GM12801 (cell line): ENCODE measurements around the gene HAGHL.

Experiments used
- CTCF ChIP-seq: IDR thresholded peaks from one replicate; pipeline ENCODE4 v1.5.1; 2011; ENCODE audit warnings: control low read depth; ENCODE audit not compliant: insufficient read length; ENCODE audit errors: extremely low read depth

Gene HAGHL

GRCh38 chr16:724188-725040 lies 2.5 kb upstream of the HAGHL start:
- no peak for TF ChIP-seq CTCF

- TF ChIP-seq CTCF: no peak
Observed at GRCh38 chr16:725041-725376, 1.9 kb upstream of the HAGHL start.

GRCh38 chr16:725463-726187 lies 1.3 kb upstream of the HAGHL start:
- TF ChIP-seq CTCF: no peak

- TF ChIP-seq CTCF: no peak
Observed at GRCh38 chr16:726188-726437, 793 bp upstream of the HAGHL start.

GRCh38 chr16:727291-727977 lies 528 bp downstream of the HAGHL start:
- TF ChIP-seq CTCF: no peak

GRCh38 chr16:728131-728889 lies 1.4 kb downstream of the HAGHL start:
- TF ChIP-seq CTCF: no peak
